H1 (cell line): ENCODE data around the gene CST11. TPM values are rescaled to one million over a fixed set of nuclear protein-coding genes. Genes with fewer than 3 reads are reported as not detected.

ENCODE experiments used
- CTCF ChIA-PET: fragments of 300-600 bp; sonication (Branson Sonifier 250); formaldehyde crosslinking; loops from one replicate; lab custom pipeline; 2021; ENCODE audit not compliant: partially characterized antibody; lab: Charles Lee
- POLR2A ChIA-PET: fragments of 300-600 bp; sonication (Branson Sonifier 250); formaldehyde crosslinking; loops from one replicate; lab custom pipeline; 2021; ENCODE audit warnings: inconsistent platforms; ENCODE audit not compliant: partially characterized antibody; lab: Charles Lee
- DNase-seq, 2 experiments: peaks; one replicate each; pipeline versions ENCODE4 v3.0.0 to v3.0.0-alpha.2; 2010 to 2022; ENCODE audit warnings: low spot score in 2 of 2, low read depth in 1 of 2, mixed read lengths in 1 of 2
- FAIRE-seq: peaks from 2 replicates; lab custom pipeline; 2011; peaks lifted over from hg19 to GRCh38; lab: Jason Lieb, UNC
- H2AFZ ChIP-seq: 2 replicates; pipeline ENCODE4 v1.8.1; 2012; ENCODE audit warnings: low read length, inconsistent platforms
- H2AK5ac ChIP-seq: 2 replicates; pipeline ENCODE4 v1.6.1; 2013; ENCODE audit warnings: low read depth, low read length
- H2BK120ac ChIP-seq: replicated peaks from 2 replicates; pipeline ENCODE3; 2013; ENCODE audit warnings: low read depth, low read length, inconsistent platforms
- H2BK12ac ChIP-seq: 2 replicates; pipeline ENCODE4 v1.6.1; 2013; ENCODE audit warnings: low read depth, low read length
- H2BK15ac ChIP-seq: 2 replicates; pipeline ENCODE4 v1.6.1; 2013; ENCODE audit warnings: low read length
- H2BK20ac ChIP-seq: 2 replicates; pipeline ENCODE4 v1.6.1; 2013; ENCODE audit warnings: low read length
- H2BK5ac ChIP-seq: 2 replicates; pipeline ENCODE4 v1.6.1; 2013; ENCODE audit warnings: low read depth, low read length
- H3K14ac ChIP-seq: 2 replicates; pipeline ENCODE4 v1.6.1; 2013; ENCODE audit warnings: inconsistent platforms; ENCODE audit not compliant: insufficient read length
- H3K18ac ChIP-seq: 2 replicates; pipeline ENCODE4 v1.6.1; 2013; ENCODE audit warnings: low read length; ENCODE audit errors: extremely low read depth
- H3K23ac ChIP-seq: 2 replicates; pipeline ENCODE4 v1.6.1; 2013; ENCODE audit warnings: inconsistent platforms; ENCODE audit not compliant: insufficient read length
- H3K23me2 ChIP-seq: 2 replicates; pipeline ENCODE4 v1.6.1; 2013; ENCODE audit warnings: low read depth, low read length
- H3K27ac ChIP-seq: 2 replicates; pipeline ENCODE4 v1.6.1; 2011; ENCODE audit warnings: low read depth, low read length, inconsistent platforms
- H3K27me3 ChIP-seq, 4 experiments: replicated peaks in 1 of 4; 1 replicate in 1 of 4; 2 replicates in 3 of 4; pipeline versions ENCODE4 v1.6.1 to v1.8.1; 2011 to 2013; ENCODE audit warnings: low read length in 3 of 4, mild to moderate bottlenecking in 3 of 4, inconsistent platforms in 2 of 4, mixed read lengths in 2 of 4, moderate library complexity in 1 of 4; ENCODE audit not compliant: control insufficient read depth in 3 of 4, insufficient read depth in 3 of 4; ENCODE audit errors: extremely low read depth in 1 of 4
- H3K36me3 ChIP-seq, 4 experiments: 2 replicates each; pipeline versions ENCODE4 v1.6.1 to v1.8.1; 2011 to 2013; ENCODE audit warnings: mild to moderate bottlenecking in 4 of 4, low read length in 3 of 4, moderate library complexity in 2 of 4, control low read depth in 1 of 4, inconsistent platforms in 1 of 4; ENCODE audit not compliant: insufficient read depth in 4 of 4, control insufficient read depth in 2 of 4
- H3K4ac ChIP-seq: replicated peaks from 2 replicates; pipeline ENCODE3; 2013; ENCODE audit warnings: low read length, low read depth, mixed read lengths, inconsistent platforms; ENCODE audit not compliant: insufficient read length
- H3K4me1 ChIP-seq, 4 experiments: replicated peaks in 1 of 4; 1 replicate in 1 of 4; 2 replicates in 3 of 4; pipeline versions ENCODE4 v1.6.1 to v1.8.1; 2011 to 2013; ENCODE audit warnings: low read length in 3 of 4, inconsistent platforms in 2 of 4, mixed read lengths in 1 of 4; ENCODE audit not compliant: insufficient read depth in 4 of 4, control insufficient read depth in 3 of 4
- H3K4me2 ChIP-seq, 2 experiments: 2 replicates each; pipeline versions ENCODE4 v1.6.1 to v1.8.1; 2011 to 2013; ENCODE audit warnings: low read depth in 2 of 2, low read length in 2 of 2, control low read depth in 1 of 2, inconsistent platforms in 1 of 2, mild to moderate bottlenecking in 1 of 2; ENCODE audit not compliant: insufficient read depth in 1 of 2
- H3K4me3 ChIP-seq, 4 experiments: fragments of 200-600, 300-600 bp in 1 of 4; sonication (generic), shearing (Covaris generic), sonication (Bioruptor Twin) in 1 of 4; 2 replicates each; pipeline versions ENCODE4 v1.5.1 to v1.8.1; 2011 to 2016; ENCODE audit warnings: low read length in 4 of 4, low read depth in 3 of 4, control low read depth in 2 of 4, inconsistent platforms in 2 of 4, mild to moderate bottlenecking in 2 of 4, mixed read lengths in 1 of 4, moderate library complexity in 1 of 4; ENCODE audit not compliant: insufficient read depth in 2 of 4; ENCODE audit errors: extremely low read depth in 1 of 4
- H3K56ac ChIP-seq: replicated peaks from 2 replicates; pipeline ENCODE3; 2013; ENCODE audit warnings: low read depth, mild to moderate bottlenecking, mixed read lengths, low read length, inconsistent platforms; ENCODE audit not compliant: insufficient read length
- H3K79me1 ChIP-seq: 2 replicates; pipeline ENCODE4 v1.6.1; 2013; ENCODE audit warnings: low read depth, low read length, control low read depth
- H3K79me2 ChIP-seq, 2 experiments: 2 replicates each; pipeline versions ENCODE4 v1.6.1 to v1.8.1; 2012 to 2013; ENCODE audit warnings: low read length in 2 of 2, mild to moderate bottlenecking in 2 of 2, inconsistent platforms in 1 of 2; ENCODE audit not compliant: insufficient read depth in 2 of 2, control insufficient read depth in 1 of 2
- H3K9ac ChIP-seq, 4 experiments: replicated peaks in 1 of 4; 1 replicate in 1 of 4; 2 replicates in 3 of 4; pipeline versions ENCODE4 v1.6.1 to v1.8.1; 2011 to 2013; ENCODE audit warnings: low read depth in 3 of 4, low read length in 3 of 4, control low read depth in 2 of 4, mild to moderate bottlenecking in 2 of 4, moderate library complexity in 2 of 4, inconsistent platforms in 1 of 4; ENCODE audit errors: extremely low read depth in 1 of 4
- H3K9me3 ChIP-seq, 2 experiments: 2 replicates each; pipeline versions ENCODE4 v1.6.1 to v1.8.1; 2012 to 2013; ENCODE audit warnings: mild to moderate bottlenecking in 2 of 2, moderate library complexity in 2 of 2, control low read depth in 1 of 2, inconsistent platforms in 1 of 2, low read depth in 1 of 2, low read length in 1 of 2, mixed read lengths in 1 of 2; ENCODE audit not compliant: insufficient read depth in 2 of 2
- H4K20me1 ChIP-seq, 2 experiments: replicated peaks in 1 of 2; 2 replicates each; pipeline versions ENCODE3 to v1.8.1; 2011 to 2013; ENCODE audit warnings: inconsistent platforms in 2 of 2, low read length in 2 of 2, mild to moderate bottlenecking in 1 of 2; ENCODE audit not compliant: insufficient read depth in 2 of 2, control insufficient read depth in 1 of 2
- H4K5ac ChIP-seq: 2 replicates; pipeline ENCODE4 v1.6.1; 2013; ENCODE audit warnings: low read length, low read depth, mixed read lengths, inconsistent platforms; ENCODE audit not compliant: insufficient read length
- H4K8ac ChIP-seq: 2 replicates; pipeline ENCODE4 v1.8.0; 2013; ENCODE audit warnings: mild to moderate bottlenecking, moderate library complexity, low read length, inconsistent platforms; ENCODE audit not compliant: insufficient read depth; ENCODE audit errors: extremely low read depth
- H4K91ac ChIP-seq: replicated peaks from 2 replicates; pipeline ENCODE3; 2013; ENCODE audit warnings: low read length, mixed read lengths, inconsistent platforms; ENCODE audit not compliant: insufficient read length
- CBX5 ChIP-seq: fragments of 300-800, 300-1000 bp; sonication (generic); IDR thresholded peaks from 2 replicates; pipeline ENCODE4 v1.7.1; 2016; ENCODE audit warnings: antibody characterized with exemption, low read length, low read depth
- CEBPB ChIP-seq: IDR thresholded peaks from 2 replicates; pipeline ENCODE4 v1.6.1; 2012; ENCODE audit warnings: low read depth, low read length
- CHD1 ChIP-seq: IDR thresholded peaks from 2 replicates; pipeline ENCODE4 v1.6.1; 2012; ENCODE audit warnings: low read depth, low read length, improper control_type of control experiment
- CHD2 ChIP-seq: IDR thresholded peaks from 2 replicates; pipeline ENCODE4 v1.6.1; 2012; ENCODE audit warnings: low read length, improper control_type of control experiment
- HDAC6 ChIP-seq: IDR thresholded peaks from one replicate; pipeline ENCODE4 v1.7.1; 2012; ENCODE audit warnings: low read depth, mild to moderate bottlenecking, inconsistent platforms, low read length, moderate library complexity
- KDM4A ChIP-seq: IDR thresholded peaks from one replicate; pipeline ENCODE4 v1.7.1; 2012; ENCODE audit warnings: low read depth, mild to moderate bottlenecking, moderate library complexity, low read length, inconsistent platforms; ENCODE audit not compliant: severe bottlenecking
- PHF8 ChIP-seq: fragments of 200-600 bp; sonication (generic); conservative IDR thresholded peaks from 2 replicates; pipeline ENCODE4 v1.7.1; 2012; ENCODE audit warnings: low read depth, mild to moderate bottlenecking, inconsistent platforms, low read length, moderate library complexity
- POLR2AphosphoS5 ChIP-seq: IDR thresholded peaks from 2 replicates; pipeline ENCODE4 v1.6.1; 2011; ENCODE audit warnings: low read depth, low read length
- SP4 ChIP-seq: IDR thresholded peaks from 2 replicates; pipeline ENCODE4 v1.6.1; 2012; ENCODE audit warnings: low read length, inconsistent platforms
- TBP ChIP-seq: IDR thresholded peaks from 2 replicates; pipeline ENCODE4 v1.6.1; 2011; ENCODE audit warnings: low read depth, low read length, improper control_type of control experiment
- TEAD4 ChIP-seq: IDR thresholded peaks from 2 replicates; pipeline ENCODE4 v1.6.1; 2012; ENCODE audit warnings: low read depth, low read length, inconsistent platforms, mixed read lengths
- ZNF274 ChIP-seq: IDR thresholded peaks from 2 replicates; pipeline ENCODE4 v1.7.0; 2012; ENCODE audit warnings: low read length, borderline replicate concordance; ENCODE audit errors: extremely low read depth
- WGBS, 2 experiments: shearing (Covaris generic) in 1 of 2; methylation state at CpG; one replicate each; pipeline versions ENCODE4 v1.1.6 to v1.1.7; 2013 to 2015; ENCODE audit warnings: low lambda C conversion rate in 2 of 2, mixed read lengths in 2 of 2, inconsistent platforms in 1 of 2, low coverage in 1 of 2, missing lambda C conversion rate in 1 of 2; ENCODE audit not compliant: insufficient replicate concordance in 2 of 2, insufficient coverage in 1 of 2, insufficient read length in 1 of 2; ENCODE audit errors: extremely low coverage in 1 of 2, missing lambda C conversion rate in 1 of 2; 5-methylcytosine and 5-hydroxymethylcytosine counted together
- polyA plus RNA-seq, 7 experiments: library from polyadenylated mRNA; depleted of rRNA in 3 of 7; stranded (reverse) in 5 of 7; unstranded in 2 of 7; fragments of >200 nt in 5 of 7; fragments of 200-250 nt in 2 of 7; gene quantifications; 1 replicate in 5 of 7; 2 replicates in 1 of 7; 4 replicates in 1 of 7; pipeline versions ENCODE4 v1.2.1 to v1.2.3, GENCODE V29; 2011 to 2013; ENCODE audit warnings: missing spikeins in 2 of 7, mixed read lengths in 2 of 7
- total RNA-seq: library from RNA; stranded (reverse); fragmentation: NEBNext Ultra II Directional; extraction: Animal tissue kit (Norgen Biotek cat#: 25700); gene quantifications from 2 replicates; pipeline ENCODE4 v1.2.1, GENCODE V29; 2021
- TF ChIP-seq, protein P1 (sequence below): IDR thresholded peaks from 2 replicates; pipeline ENCODE4 v1.6.1; 2012; ENCODE audit warnings: inconsistent platforms

Gene CST11
- total and polyA plus RNA-seq, 2 of the 8 experiments (the other 6 are each of a cell fraction or from before 2014, with no cell fraction given) = 2.0 TPM; not detected in 1

DNA sequence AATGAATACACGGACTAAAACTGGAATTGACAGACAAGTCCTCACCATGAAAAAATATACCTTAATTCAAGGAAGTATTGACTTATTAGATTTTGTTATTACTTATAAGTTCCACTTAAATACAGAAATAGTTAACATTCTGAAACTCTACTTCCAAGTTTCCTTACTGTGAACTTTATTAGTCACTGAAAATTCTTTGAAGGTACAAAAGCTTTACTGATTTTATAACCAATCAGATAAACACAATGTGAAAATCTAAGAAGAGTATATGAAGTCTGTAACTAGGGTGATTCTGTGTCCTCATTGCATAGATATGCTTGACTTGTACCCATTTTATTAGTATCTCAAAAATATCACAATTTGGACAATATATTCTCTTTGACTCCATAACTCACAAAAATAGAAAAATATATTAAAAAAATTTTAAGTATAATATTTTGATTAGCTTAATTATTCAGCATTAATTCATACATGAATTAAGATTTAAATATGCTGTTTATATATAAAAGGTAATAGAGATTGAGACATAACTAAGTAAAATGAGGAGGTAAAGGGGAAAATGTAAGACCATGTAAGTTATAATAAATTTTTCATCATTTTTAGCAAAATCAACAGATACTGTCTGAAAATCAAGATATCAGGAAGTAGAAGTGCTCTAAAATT, 38.0 kb downstream of the CST11 start:
- no peaks in the 10 kb centered on the region for H3K36me3 ChIP-seq
- H2BK5ac ChIP-seq = no peak overlapping the region
- H4K20me1 ChIP-seq = peaks cover 6 to 13% of the 10 kb centered on the region in 2 experiments
- H2BK12ac ChIP-seq = no peak overlapping the region
- DNase-seq (no peak), FAIRE-seq (no peak)
- H3K27ac ChIP-seq = no peak overlapping the region
- 72% methylated on average over 1 of the region's 1 CpG; no CpG with 5 or more reads in 1 of the 2 experiments for WGBS, 2 experiments
- peaks cover 0 to 3% (median 0%) of the 10 kb centered on the region in 4 experiments; a peak in 2 of 7 replicates for H3K4me1 ChIP-seq
- no peak overlapping the region for H2AK5ac ChIP-seq
- H3K23me2 ChIP-seq = no peaks in the 10 kb centered on the region
- H3K18ac ChIP-seq = no peak overlapping the region
- H3K14ac ChIP-seq = no peak overlapping the region
- H3K56ac ChIP-seq = no peak overlapping the region
- H2BK120ac ChIP-seq = no peak overlapping the region
- H3K9ac ChIP-seq = no peak overlapping the region
- H3K79me2 ChIP-seq = peaks cover 13 to 97% of the 10 kb centered on the region in 2 experiments; a peak in 3 of 4 replicates
- no peak overlapping the region for H3K23ac ChIP-seq
- H3K4ac ChIP-seq = no peak overlapping the region
- no peak overlapping the region for H2BK15ac ChIP-seq
- H4K5ac ChIP-seq = no peak overlapping the region
- CTCF ChIA-PET = interaction anchor here (1.2 kb wide), 3 partner anchors 27 to 192 kb away, joined by 3 to 5 read pairs (median 4); no protein-coding TSS in a partner anchor
- no peak overlapping the region for H2AFZ ChIP-seq
- H3K4me2 ChIP-seq = no peak overlapping the region
- H3K79me1 ChIP-seq = peaks cover 8% of the 10 kb centered on the region
- H3K4me3 ChIP-seq = no peak overlapping the region
- no peak overlapping the region for H4K8ac ChIP-seq
- H3K27me3 ChIP-seq = no peaks in the 10 kb centered on the region
- POLR2A ChIA-PET = no interaction called here
- no peaks in the 10 kb centered on the region for H3K9me3 ChIP-seq
- H4K91ac ChIP-seq = no peak overlapping the region
- no peak overlapping the region for H2BK20ac ChIP-seq
- TF ChIP-seq, protein P1, sequence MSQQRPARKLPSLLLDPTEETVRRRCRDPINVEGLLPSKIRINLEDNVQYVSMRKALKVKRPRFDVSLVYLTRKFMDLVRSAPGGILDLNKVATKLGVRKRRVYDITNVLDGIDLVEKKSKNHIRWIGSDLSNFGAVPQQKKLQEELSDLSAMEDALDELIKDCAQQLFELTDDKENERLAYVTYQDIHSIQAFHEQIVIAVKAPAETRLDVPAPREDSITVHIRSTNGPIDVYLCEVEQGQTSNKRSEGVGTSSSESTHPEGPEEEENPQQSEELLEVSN = no peak
- TF ChIP-seq CBX5 = no peak
- TF ChIP-seq ZNF274 = no peak
- no peak for TF ChIP-seq POLR2AphosphoS5
- TF ChIP-seq SP4 = no peak
- TF ChIP-seq TEAD4 = no peak
- TF ChIP-seq TBP = no peak
- no peak for TF ChIP-seq CHD2
- no peak for TF ChIP-seq HDAC6
- TF ChIP-seq KDM4A = no peak
- TF ChIP-seq CEBPB = no peak
- no peak for TF ChIP-seq PHF8
- no peak for TF ChIP-seq CHD1
